HG02763 (cell line): ENCODE data around the gene TLNRD1.
A peak's percentile ranks its signal among the peaks of the same experiment; 100 is the strongest.

Experiments used
- ATAC-seq: cut with Tn5 transposase; IDR thresholded peaks from one replicate; pipeline ENCODE4 v1.9.1; 2021; ENCODE audit warnings: mild to moderate bottlenecking, moderate library complexity; ENCODE audit not compliant: unreplicated experiment

The TLNRD1 gene

GRCh38 chr15:81001152-81002008, 657 bp downstream of the TLNRD1 start:
- peak; percentile 25 for ATAC-seq

- ATAC-seq, result no peak
Measured at GRCh38 chr15:81002009-81002330, 1.2 kb downstream of the TLNRD1 start.

- no peak for ATAC-seq
Measured at GRCh38 chr15:81002331-81003096, 1.8 kb downstream of the TLNRD1 start.

- ATAC-seq, result no peak
Measured at GRCh38 chr15:81003097-81003350, 2.3 kb downstream of the TLNRD1 start.

- no peak for ATAC-seq
Measured at GRCh38 chr15:81006124-81006523, 5.4 kb downstream of the TLNRD1 start.

GRCh38 chr15:81007428-81008064, 6.8 kb downstream of the TLNRD1 start:
- no peak for ATAC-seq

GRCh38 chr15:81008312-81008711, 7.6 kb downstream of the TLNRD1 start:
- no peak for ATAC-seq

- ATAC-seq, result no peak
Measured at GRCh38 chr15:81010086-81010485, 9.4 kb downstream of the TLNRD1 start.

- ATAC-seq, result no peak
Measured at GRCh38 chr15:81011593-81011992, 10.9 kb downstream of the TLNRD1 start.

GRCh38 chr15:81012588-81012987, 11.9 kb downstream of the TLNRD1 start:
- ATAC-seq, result no peak

GRCh38 chr15:81013396-81013929, 12.7 kb downstream of the TLNRD1 start:
- no peak for ATAC-seq

GRCh38 chr15:81014446-81015093, 13.8 kb downstream of the TLNRD1 start:
- no peak for ATAC-seq

- no peak for ATAC-seq
Measured at GRCh38 chr15:81015621-81016488, 15.1 kb downstream of the TLNRD1 start.

- ATAC-seq, result no peak
Measured at GRCh38 chr15:81016489-81017068, 15.9 kb downstream of the TLNRD1 start.

- ATAC-seq, result no peak
Measured at GRCh38 chr15:81018197-81018596, 17.5 kb downstream of the TLNRD1 start.

GRCh38 chr15:81021321-81021720, 20.6 kb downstream of the TLNRD1 start:
- no peak for ATAC-seq

- peak; percentile 81 for ATAC-seq
Measured at GRCh38 chr15:81023483-81024264, 23.0 kb downstream of the TLNRD1 start.

GRCh38 chr15:81024265-81024872, 23.6 kb downstream of the TLNRD1 start:
- no peak for ATAC-seq

GRCh38 chr15:81024936-81025335, 24.2 kb downstream of the TLNRD1 start:
- no peak for ATAC-seq
